CD4-positive, alpha-beta T cell treated with Interleukin-10 for 1 hour (primary cell): ENCODE results near the gene PACSIN2.
"Not testable (repeated sequence)": the region's sequence is repeated elsewhere in the genome, so short reads cannot be mapped to it uniquely, and the experiment has no call there.

Experiments used
- DNase-seq: peaks from one replicate; pipeline ENCODE4 v3.0.0-alpha.2; 2020

The PACSIN2 gene

GRCh38 chr22:42922374-42923191 lies 92.4 kb downstream of the PACSIN2 start:
- no peak for DNase-seq

DNA sequence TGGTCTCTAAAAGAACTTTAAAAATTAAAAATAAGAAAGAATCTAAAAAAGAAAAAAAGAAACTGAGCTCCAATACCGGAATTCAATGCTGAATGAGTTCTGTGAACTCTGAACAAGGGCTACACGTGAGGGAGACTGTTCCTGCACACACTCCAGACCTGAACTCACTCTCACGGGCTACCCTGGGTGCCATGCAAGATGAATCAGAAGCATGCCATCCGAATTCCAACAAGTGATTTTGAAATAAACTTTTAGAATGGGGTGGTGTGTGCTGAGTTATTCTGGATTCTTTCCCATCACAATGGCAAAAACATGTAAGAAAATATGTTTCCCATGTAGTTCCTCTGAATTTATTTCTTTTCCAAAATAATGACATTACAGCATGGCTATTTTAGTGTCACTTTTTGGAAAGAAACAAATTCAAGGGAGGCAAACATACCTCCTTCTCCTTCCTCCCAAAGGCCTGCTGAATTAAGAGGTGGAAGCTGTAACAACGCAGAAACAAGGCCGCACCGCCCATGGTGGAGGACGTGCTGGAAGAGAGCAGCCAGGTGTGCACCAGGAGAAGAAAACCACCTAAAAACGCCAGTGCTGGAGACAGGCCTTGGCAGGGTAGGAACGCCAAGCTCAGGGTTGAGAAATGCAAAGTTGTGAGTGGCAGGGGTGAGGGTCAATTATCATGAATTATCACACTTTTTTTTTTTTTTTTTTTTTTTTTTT lies 94.7 kb downstream of the PACSIN2 start:
- no peak for DNase-seq

DNA sequence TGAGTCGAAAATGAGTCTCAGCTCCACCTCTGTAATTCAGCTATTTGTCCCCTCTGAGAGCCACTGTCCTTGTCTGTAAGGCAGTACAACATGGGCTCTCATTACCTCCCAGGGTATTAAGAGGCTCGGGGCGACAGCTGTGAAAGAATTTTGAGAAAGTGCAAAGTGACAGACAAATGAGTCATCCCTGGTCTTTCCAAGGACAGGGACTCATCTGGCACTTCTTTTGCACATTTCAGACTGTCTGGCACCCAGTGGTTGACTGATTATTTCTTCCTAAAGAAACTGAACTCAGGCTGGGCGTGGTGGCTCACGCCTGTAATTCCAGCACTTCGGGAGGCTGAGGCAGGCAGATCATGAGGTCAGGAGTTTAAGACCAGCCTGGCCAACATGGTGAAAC lies 95.8 kb downstream of the PACSIN2 start:
- no peak for DNase-seq

- no peak for DNase-seq
These were observed 96.4 kb downstream of the PACSIN2 start for GRCh38 chr22:42918500-42918899.

DNA sequence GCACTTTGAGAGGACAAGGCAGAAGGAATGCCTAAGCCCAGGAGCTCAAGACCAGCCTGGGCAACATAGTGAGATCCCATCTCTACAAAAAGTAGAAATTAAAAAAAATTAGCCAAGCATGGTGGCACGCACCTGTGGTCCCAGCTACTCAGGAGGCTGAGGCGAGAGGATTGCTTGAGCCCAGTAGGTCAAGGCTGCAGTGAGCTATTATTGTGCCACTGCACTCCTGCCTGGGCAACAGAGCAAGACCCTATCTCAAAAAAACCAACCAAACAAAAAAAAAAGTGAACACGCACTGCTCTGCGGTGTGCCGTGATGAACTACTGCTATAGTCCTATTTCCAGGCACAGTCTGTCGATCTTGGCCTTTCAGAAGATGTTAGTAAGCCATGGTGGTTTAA lies 97.6 kb downstream of the PACSIN2 start:
- DNase-seq: not testable (repeated sequence)

DNA sequence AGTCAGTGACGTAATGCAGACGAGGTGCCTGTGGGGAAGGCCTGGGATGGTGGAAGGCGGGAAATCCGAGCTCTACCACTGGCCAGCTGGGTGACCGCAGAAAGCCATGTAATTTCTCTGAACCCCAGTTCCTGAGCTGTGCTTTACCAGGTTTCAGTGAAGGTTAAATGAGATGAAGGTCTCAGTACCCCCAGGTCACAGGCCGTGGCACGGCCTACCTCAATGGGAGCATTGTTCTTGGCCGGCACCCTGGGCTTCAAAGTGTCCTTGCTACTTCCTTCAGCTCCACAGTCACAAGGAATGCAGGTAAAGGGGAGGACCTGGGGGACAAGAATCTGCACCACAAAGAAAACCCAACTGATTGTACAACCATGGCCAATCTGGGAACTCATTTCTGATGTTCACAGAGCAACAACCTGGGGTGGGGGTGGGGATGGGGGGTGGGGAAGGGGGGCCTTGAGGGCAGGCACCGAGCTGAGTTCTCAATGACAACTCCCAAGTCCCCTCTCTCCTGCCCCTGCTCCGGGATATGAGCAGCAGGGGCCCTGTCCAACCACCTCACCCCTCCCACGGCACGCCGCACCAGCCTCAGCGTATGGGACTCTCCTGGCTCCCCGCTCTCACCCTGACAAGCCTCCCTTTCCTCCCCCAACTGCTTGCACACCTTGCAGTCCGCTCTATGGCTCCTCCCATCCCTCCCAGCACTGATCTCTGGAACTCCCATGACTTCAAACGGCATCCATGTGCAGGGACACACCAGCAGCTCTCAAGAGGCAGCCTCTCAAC lies 98.8 kb downstream of the PACSIN2 start:
- DNase-seq: no peak

DNA sequence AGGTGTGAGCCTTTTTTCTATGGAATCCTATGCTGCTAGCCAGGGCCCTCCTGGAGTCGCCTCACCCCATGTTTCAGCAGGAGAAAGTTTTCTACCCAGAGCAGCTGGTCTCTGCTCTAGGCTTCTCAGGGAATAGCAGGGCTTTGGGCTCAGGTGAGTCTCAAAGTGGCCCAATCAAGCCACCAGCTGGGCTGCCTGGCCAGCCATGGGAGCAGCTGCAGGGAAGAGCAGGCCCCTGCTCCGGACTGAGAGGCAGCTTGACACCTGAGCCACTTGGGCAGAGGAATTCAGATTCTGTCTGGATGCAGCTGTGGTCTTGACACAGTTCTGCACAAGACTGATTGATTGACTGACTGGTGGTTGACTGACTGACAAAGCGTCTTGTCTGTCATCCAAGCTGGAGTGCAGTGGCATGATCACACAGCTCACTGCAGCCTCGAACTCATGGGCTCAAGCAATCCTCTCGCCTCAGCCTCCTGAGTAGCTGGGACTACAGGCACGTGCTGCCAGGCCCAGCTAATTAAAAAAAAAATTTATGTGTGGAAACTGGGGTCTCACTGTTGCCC lies 100.4 kb downstream of the PACSIN2 start:
- DNase-seq: no peak

GRCh38 chr22:42913874-42914510 lies 101.0 kb downstream of the PACSIN2 start:
- DNase-seq: no peak

DNA sequence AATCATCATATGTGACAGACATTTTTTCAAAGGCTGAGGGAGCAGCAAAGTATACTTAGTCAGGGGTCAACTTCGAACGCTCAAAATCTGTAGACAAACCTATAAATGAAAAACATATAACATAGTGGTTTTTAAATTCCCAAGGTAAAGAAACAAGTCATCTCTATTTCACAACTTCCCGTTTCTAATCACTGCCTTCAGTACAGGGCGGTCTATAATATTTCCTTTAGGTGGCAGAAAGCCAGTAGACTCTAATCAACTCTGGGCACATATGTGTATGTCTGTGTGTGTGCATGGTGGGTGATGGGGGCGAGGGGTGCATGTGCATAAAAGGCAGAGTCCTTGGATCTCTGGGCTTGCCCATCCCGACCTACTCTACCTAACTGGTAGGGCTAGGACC lies 102.9 kb downstream of the PACSIN2 start:
- no peak for DNase-seq

- DNase-seq: no peak
These were observed 104.6 kb downstream of the PACSIN2 start for GRCh38 chr22:42910221-42910942.

DNA sequence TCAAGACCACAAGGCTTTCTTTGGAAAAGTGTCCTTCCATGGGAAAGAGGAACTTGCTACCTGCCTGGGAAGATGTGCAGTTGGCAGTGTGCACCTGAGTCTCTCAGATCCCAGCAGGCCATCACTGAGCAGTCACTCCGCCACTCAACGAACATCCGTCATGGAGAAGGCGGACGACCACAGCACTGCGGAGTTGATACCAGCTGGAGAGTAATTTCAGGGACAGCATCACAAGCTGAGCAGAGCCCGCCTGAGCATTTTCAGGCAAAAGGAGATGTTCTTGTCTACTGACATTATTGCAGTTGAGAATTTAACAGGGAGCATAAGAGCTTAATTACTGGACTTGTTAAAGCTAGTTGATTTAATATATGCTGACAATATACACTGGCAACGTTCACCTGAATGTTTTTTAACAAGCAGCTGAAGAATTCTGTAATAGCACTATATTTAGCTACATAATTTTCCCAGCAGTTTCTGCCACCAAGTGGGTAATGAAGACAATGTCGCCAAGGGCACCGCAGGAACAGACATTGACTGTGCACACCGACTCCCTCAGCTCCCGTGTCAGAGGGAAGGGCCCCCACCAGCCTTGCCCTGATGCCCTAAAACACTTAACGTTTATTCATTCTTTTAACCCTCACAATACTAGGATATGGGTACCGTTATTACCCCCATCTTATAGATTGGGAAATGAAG lies 105.4 kb downstream of the PACSIN2 start:
- DNase-seq: no peak

GRCh38 chr22:42908374-42908746 lies 106.6 kb downstream of the PACSIN2 start:
- DNase-seq: no peak

GRCh38 chr22:42907404-42908373 lies 107.3 kb downstream of the PACSIN2 start:
- DNase-seq: no peak

DNA sequence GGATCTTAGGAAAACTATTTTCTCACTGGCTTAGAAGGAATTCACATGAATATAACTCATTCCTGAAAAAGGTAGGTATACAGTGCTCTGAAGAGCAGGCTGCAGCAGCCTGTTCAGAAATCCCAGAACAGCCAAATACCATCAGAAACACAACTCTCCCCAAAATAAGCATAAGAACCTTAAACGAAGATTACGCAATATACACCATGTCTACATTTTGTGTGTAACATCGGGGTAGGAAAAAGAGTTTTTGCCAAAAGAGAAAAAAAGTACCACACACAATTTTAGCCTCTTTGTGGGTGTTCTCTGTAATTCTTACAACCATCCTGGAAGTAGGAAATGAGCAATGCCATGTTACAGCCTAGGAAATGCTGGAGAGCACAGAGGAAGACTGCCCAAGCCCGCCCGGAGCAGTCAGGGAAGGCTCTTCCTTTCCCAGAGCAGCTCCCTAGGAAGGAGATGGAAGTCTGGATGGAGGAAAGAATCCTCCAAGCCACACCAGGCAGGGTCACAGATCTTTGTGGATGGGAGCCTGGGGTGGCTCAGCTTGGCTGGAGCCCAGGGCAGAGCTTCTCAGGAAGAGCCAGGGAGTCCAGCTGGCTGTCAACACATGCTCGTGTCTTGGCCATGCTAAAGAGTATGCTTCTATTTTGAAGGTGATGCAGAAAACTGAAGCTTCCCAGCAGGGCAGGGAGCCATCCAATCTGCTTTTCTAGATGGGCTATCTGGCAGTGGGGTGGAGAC lies 108.2 kb downstream of the PACSIN2 start:
- DNase-seq: no peak

- DNase-seq: no peak
These were observed 109.2 kb downstream of the PACSIN2 start for GRCh38 chr22:42905702-42906183.

- DNase-seq: no peak
These were observed 109.7 kb downstream of the PACSIN2 start for GRCh38 chr22:42905217-42905616.

DNA sequence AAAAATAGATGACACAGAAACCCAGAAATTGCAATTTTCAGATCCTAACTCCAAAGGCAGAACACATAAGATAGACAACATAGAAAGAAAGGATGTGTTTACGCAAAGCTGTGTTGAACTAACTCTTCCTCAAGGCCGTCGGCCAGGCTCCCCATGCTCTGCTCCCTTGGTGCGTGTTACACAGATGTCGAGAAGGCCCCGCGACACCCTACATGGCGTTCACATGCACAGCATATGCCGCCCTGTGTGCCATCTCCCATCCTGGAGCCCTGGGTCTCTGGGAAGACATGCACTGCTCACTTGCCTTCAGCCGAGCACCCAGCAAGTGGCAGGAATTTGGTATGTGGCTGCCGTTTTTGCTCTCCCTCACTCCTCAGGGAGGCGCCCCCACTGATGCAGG lies 110.9 kb downstream of the PACSIN2 start:
- DNase-seq: no peak

GRCh38 chr22:42902875-42903510 lies 112.0 kb downstream of the PACSIN2 start:
- DNase-seq: no peak
